K562 (cell line): ENCODE results near the gene TEPSIN. TPM values are rescaled to one million over a fixed set of nuclear protein-coding genes. Genes with fewer than 3 reads are reported as not detected.

Experiments used
- ATF7 ChIP-seq: fragments of 450-650 bp; IDR thresholded peaks from 2 replicates; pipeline ENCODE4 v1.7.1; 2014; ENCODE audit warnings: mild to moderate bottlenecking, moderate library complexity
- BCOR ChIP-seq: fragments of 450-650 bp; IDR thresholded peaks from 2 replicates; pipeline ENCODE4 v1.6.1; 2016
- GATAD2A ChIP-seq: fragments of 450-650 bp; IDR thresholded peaks from 2 replicates; pipeline ENCODE4 v1.6.1; 2017
- MECOM ChIP-seq: fragments of 250-450 bp; sonication (Bioruptor Pico); IDR thresholded peaks from 2 replicates; pipeline ENCODE4 v1.8.0; 2022; ENCODE audit warnings: inconsistent platforms
- MEF2D ChIP-seq: conservative IDR thresholded peaks from 2 replicates; pipeline ENCODE4 v1.6.1; 2016; ENCODE audit warnings: low read depth, missing genetic modification characterization, missing compliant biosample characterization
- MIER1 ChIP-seq: fragments of 450-650 bp; IDR thresholded peaks from 2 replicates; pipeline ENCODE4 v1.6.1; 2016; ENCODE audit warnings: antibody characterized with exemption, mild to moderate bottlenecking, low read depth
- NCOA1 ChIP-seq: fragments of 450-650 bp; IDR thresholded peaks from 2 replicates; pipeline ENCODE4 v1.6.1; 2016; ENCODE audit warnings: low read depth
- POLR2G ChIP-seq: fragments of 200-400 bp; formaldehyde crosslinking; IDR thresholded peaks from 2 replicates; pipeline ENCODE4 v1.6.1; 2017; ENCODE audit warnings: low read depth, mild to moderate bottlenecking, antibody characterized with exemption, low read length, moderate library complexity
- POLR3A ChIP-seq: IDR thresholded peaks from 2 replicates; pipeline ENCODE4 v1.6.1; 2011; ENCODE audit warnings: borderline replicate concordance, mild to moderate bottlenecking, moderate library complexity; ENCODE audit not compliant: insufficient read length, insufficient read depth; ENCODE audit errors: extremely low read depth
- PRDM10 ChIP-seq: fragments of 450-650 bp; IDR thresholded peaks from 2 replicates; pipeline ENCODE4 v1.6.1; 2018; ENCODE audit not compliant: partially characterized antibody
- PRPF4 ChIP-seq: fragments of 200-400 bp; formaldehyde crosslinking; IDR thresholded peaks from one replicate; pipeline ENCODE4 v1.6.1; 2017; ENCODE audit warnings: low read length, low read depth, mild to moderate bottlenecking; ENCODE audit not compliant: insufficient read depth, poor library complexity, severe bottlenecking
- PYGO2 ChIP-seq: fragments of 450-650 bp; IDR thresholded peaks from 2 replicates; pipeline ENCODE4 v1.6.1; 2016; ENCODE audit warnings: mild to moderate bottlenecking, missing genetic modification characterization, moderate library complexity, missing compliant biosample characterization
- RAD21 ChIP-seq, 2 experiments: fragments of 250-450 bp in 1 of 2; fragments of 450-650 bp in 1 of 2; sonication (Bioruptor Pico) in 1 of 2; formaldehyde crosslinking in 1 of 2; IDR thresholded peaks in 1 of 2; conservative IDR thresholded peaks in 1 of 2; 2 replicates each; pipeline versions ENCODE4 v1.4.0 to v1.8.0; 2020 to 2022; ENCODE audit warnings: mild to moderate bottlenecking in 2 of 2, moderate library complexity in 1 of 2
- RERE ChIP-seq: sonication (generic); formaldehyde crosslinking; IDR thresholded peaks from 2 replicates; pipeline ENCODE4 v1.8.0; 2023; ENCODE audit warnings: missing genetic modification reagents, mild to moderate bottlenecking, borderline replicate concordance
- SNIP1 ChIP-seq: fragments of 450-650 bp; IDR thresholded peaks from 2 replicates; pipeline ENCODE4 v1.7.1; 2017; ENCODE audit warnings: low read depth, mild to moderate bottlenecking
- TBP ChIP-seq: optimal IDR thresholded peaks from 2 replicates; pipeline ENCODE3; 2011; ENCODE audit warnings: low read depth, low read length, improper control_type of control experiment
- TCF7 ChIP-seq: sonication (generic); IDR thresholded peaks from 2 replicates; pipeline ENCODE4 v1.6.1; 2016; ENCODE audit warnings: antibody characterized with exemption, borderline replicate concordance
- ZNF121 ChIP-seq: sonication (generic); formaldehyde crosslinking; conservative IDR thresholded peaks from 2 replicates; pipeline ENCODE4 v1.8.0; 2022; ENCODE audit warnings: missing genetic modification reagents
- ZNF41 ChIP-seq: fragments of 250-450 bp; sonication (Bioruptor Pico); conservative IDR thresholded peaks from 2 replicates; pipeline ENCODE4 v1.4.0; 2020; ENCODE audit warnings: mild to moderate bottlenecking
- polyA plus RNA-seq, 8 experiments: library from polyadenylated mRNA; depleted of rRNA in 4 of 8; stranded (reverse) in 5 of 8; unstranded in 3 of 8; fragments of >200 nt; fragmentation: Nextera tagmentation in 2 of 8; fragmentation: Illumina TruSeq in 1 of 8; extraction: Ambion mirVana in 2 of 8; extraction: Trizol in 1 of 8; gene quantifications; 2 replicates each; pipeline versions ENCODE4 v1.2.1 to v1.2.3, GENCODE V29; 2011 to 2014; ENCODE audit warnings: inconsistent platforms in 1 of 8, missing spikeins in 1 of 8
- total RNA-seq, 7 experiments: library from RNA; depleted of rRNA in 6 of 7; stranded (reverse); fragments of >200 nt in 6 of 7; fragmentation: Illumina TruSeq in 2 of 7; extraction: Trizol in 2 of 7; gene quantifications; 2 replicates each; pipeline versions ENCODE4 v1.2.1 to v1.2.3, GENCODE V29; 2011 to 2021; ENCODE audit warnings: low replicate concordance in 1 of 7
- TF ChIP-seq, protein P1 (sequence below), 3 experiments: IDR thresholded peaks in 2 of 3; conservative IDR thresholded peaks in 1 of 3; 2 replicates each; pipeline ENCODE4 v1.5.1; 2011 to 2012; ENCODE audit warnings: low read length in 3 of 3, mild to moderate bottlenecking in 3 of 3, control low read depth in 2 of 3, improper control_type of control experiment in 1 of 3, inconsistent platforms in 1 of 3, low read depth in 1 of 3, mixed read lengths in 1 of 3, moderate library complexity in 1 of 3; ENCODE audit not compliant: insufficient read depth in 2 of 3

The TEPSIN gene
- total and polyA plus RNA-seq, 9 of the 15 experiments (the other 6 are each of a cell fraction or from before 2014, with no cell fraction given): 0.80 to 29.8 (median 5.3) TPM

DNA sequence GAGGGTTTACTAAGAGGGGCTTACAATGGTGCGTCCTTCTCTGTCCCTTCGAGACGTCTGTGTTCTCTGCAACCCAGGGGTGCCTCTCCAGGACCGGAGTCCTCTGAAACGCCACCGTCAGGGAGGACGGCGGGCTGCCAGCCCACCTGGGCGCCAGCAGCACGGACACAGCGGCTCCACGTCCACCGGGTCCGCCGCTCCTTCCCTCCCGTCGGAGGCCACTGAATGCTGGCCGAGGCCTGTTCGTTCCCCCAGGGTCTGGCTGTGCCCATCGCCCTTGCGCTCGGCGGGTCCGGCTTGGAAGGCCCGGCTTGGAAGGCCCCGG, 403 bp downstream of the TEPSIN start (continued):
- TF ChIP-seq PRDM10: no peak
- TF ChIP-seq RERE (CRISPR knock-in tag): 0 out of 2 replicates have a peak, but pooled peaks have one; percentile 85
- TF ChIP-seq GATAD2A: no peak
- no peak for TF ChIP-seq TCF7
- no peak for TF ChIP-seq NCOA1
- no peak for TF ChIP-seq TBP
- no peak for TF ChIP-seq ATF7
- TF ChIP-seq ZNF121 (CRISPR knock-in tag): no peak
- no peak for TF ChIP-seq POLR2G
- no peak for TF ChIP-seq MECOM
- no peak for TF ChIP-seq BCOR
- TF ChIP-seq, protein P1, sequence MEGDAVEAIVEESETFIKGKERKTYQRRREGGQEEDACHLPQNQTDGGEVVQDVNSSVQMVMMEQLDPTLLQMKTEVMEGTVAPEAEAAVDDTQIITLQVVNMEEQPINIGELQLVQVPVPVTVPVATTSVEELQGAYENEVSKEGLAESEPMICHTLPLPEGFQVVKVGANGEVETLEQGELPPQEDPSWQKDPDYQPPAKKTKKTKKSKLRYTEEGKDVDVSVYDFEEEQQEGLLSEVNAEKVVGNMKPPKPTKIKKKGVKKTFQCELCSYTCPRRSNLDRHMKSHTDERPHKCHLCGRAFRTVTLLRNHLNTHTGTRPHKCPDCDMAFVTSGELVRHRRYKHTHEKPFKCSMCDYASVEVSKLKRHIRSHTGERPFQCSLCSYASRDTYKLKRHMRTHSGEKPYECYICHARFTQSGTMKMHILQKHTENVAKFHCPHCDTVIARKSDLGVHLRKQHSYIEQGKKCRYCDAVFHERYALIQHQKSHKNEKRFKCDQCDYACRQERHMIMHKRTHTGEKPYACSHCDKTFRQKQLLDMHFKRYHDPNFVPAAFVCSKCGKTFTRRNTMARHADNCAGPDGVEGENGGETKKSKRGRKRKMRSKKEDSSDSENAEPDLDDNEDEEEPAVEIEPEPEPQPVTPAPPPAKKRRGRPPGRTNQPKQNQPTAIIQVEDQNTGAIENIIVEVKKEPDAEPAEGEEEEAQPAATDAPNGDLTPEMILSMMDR (IDR thresholded peaks at IDR 0.05 in 2 of 3, conservative IDR thresholded peaks at IDR 0.05 in 1 of 3; ENCODE audit: insufficient read depth in 2 of 3, low read depth in 1 of 3, low read length in 3 of 3): no peak
- no peak for TF ChIP-seq PRPF4
- TF ChIP-seq ZNF41 (CRISPR knock-in tag): no peak
- TF ChIP-seq MIER1: no peak
- TF ChIP-seq MEF2D (tag): no peak
- TF ChIP-seq PYGO2: no peak
- TF ChIP-seq POLR3A: no peak
- TF ChIP-seq RAD21 (CRISPR knock-in tag; conservative IDR thresholded peaks at IDR 0.05 in 1 of 2, IDR thresholded peaks at IDR 0.05 in 1 of 2): no peak
- TF ChIP-seq SNIP1: no peak
